SK-N-SH treated with all-trans-retinoic acid at 6 μM for 48 hours (cell line): Measurements from ENCODE around the gene KIF13A.

ENCODE experiments used
- CSDC2 ChIP-seq: fragments of 250-450 bp; sonication (Bioruptor Pico); IDR thresholded peaks from 2 replicates; pipeline ENCODE4 v1.5.0; 2020; ENCODE audit warnings: mild to moderate bottlenecking, moderate library complexity
- ESRRG ChIP-seq: fragments of 250-450 bp; sonication (Bioruptor Pico); IDR thresholded peaks from 2 replicates; pipeline ENCODE4 v1.6.1; 2021; ENCODE audit warnings: mild to moderate bottlenecking
- GLIS3 ChIP-seq: fragments of 250-450 bp; sonication (Bioruptor Pico); IDR thresholded peaks from 2 replicates; pipeline ENCODE4 v1.5.0; 2020; ENCODE audit warnings: mild to moderate bottlenecking, moderate library complexity
- RARB ChIP-seq: fragments of 250-450 bp; sonication (Bioruptor Pico); IDR thresholded peaks from 2 replicates; pipeline ENCODE4 v1.8.0; 2021; ENCODE audit warnings: mild to moderate bottlenecking, moderate library complexity
- ZFP3 ChIP-seq: fragments of 250-450 bp; sonication (Bioruptor Pico); IDR thresholded peaks from 2 replicates; pipeline ENCODE4 v1.5.0; 2020; ENCODE audit warnings: mild to moderate bottlenecking, moderate library complexity
- TF ChIP-seq, protein P1 (sequence below): fragments of 250-450 bp; sonication (Bioruptor Pico); IDR thresholded peaks from 2 replicates; pipeline ENCODE4 v1.5.1; 2020; ENCODE audit warnings: low read depth, mild to moderate bottlenecking, moderate library complexity

DNA sequence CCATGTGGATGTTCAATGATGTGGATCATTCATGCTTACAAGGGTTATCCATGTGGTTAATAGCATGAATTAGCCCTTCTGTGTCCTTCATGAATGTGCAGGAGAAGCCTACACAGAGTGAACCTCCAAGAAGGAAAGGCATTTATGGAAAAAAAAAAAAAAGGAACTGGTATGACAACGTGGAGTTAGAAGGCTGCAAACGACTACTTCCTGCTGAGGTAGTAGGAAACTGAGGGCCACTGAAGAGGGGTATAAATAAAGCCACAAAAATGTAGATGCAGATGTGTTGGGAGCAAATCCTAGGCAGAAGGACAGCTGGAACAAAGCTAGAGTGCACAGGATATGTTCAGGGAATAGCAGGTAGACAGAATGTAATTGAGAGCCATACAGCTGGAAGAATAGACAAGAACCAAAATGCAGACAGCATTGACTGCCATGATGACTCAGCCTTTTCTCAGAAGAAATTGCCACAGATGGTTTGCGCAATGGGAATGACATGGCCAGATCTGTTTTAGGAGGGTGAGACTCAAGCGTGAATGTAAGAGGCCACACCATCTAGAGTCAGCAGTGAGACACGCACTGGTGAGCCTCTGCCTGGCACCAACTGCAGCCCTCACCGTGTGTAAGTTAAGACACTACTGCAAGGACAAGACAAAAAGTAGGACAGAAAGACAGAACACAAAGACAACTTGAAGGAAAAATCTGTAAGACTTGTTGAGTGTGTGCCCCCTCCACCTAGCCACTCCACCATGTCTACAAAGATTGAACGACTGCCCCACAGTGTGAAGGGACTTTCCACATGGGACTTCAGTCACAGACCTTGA lies 79.8 kb downstream of the KIF13A start:
- TF ChIP-seq, protein P1, sequence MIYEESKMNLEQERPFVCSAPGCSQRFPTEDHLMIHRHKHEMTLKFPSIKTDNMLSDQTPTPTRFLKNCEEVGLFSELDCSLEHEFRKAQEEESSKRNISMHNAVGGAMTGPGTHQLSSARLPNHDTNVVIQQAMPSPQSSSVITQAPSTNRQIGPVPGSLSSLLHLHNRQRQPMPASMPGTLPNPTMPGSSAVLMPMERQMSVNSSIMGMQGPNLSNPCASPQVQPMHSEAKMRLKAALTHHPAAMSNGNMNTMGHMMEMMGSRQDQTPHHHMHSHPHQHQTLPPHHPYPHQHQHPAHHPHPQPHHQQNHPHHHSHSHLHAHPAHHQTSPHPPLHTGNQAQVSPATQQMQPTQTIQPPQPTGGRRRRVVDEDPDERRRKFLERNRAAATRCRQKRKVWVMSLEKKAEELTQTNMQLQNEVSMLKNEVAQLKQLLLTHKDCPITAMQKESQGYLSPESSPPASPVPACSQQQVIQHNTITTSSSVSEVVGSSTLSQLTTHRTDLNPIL (CRISPR knock-in tag): no peak
- TF ChIP-seq ZFP3 (CRISPR knock-in tag) (no peak), RARB (CRISPR knock-in tag) (no peak), CSDC2 (CRISPR knock-in tag) (no peak), GLIS3 (CRISPR knock-in tag) (no peak), ESRRG (CRISPR knock-in tag) (no peak)
